ENCODE data around the gene KRT86. TPM values are rescaled to one million over a fixed set of nuclear protein-coding genes. Genes with fewer than 3 reads are reported as not detected.

Gene KRT86
- total RNA-seq, 1 experiment from 2014 or later: 2.7 TPM

DNA sequence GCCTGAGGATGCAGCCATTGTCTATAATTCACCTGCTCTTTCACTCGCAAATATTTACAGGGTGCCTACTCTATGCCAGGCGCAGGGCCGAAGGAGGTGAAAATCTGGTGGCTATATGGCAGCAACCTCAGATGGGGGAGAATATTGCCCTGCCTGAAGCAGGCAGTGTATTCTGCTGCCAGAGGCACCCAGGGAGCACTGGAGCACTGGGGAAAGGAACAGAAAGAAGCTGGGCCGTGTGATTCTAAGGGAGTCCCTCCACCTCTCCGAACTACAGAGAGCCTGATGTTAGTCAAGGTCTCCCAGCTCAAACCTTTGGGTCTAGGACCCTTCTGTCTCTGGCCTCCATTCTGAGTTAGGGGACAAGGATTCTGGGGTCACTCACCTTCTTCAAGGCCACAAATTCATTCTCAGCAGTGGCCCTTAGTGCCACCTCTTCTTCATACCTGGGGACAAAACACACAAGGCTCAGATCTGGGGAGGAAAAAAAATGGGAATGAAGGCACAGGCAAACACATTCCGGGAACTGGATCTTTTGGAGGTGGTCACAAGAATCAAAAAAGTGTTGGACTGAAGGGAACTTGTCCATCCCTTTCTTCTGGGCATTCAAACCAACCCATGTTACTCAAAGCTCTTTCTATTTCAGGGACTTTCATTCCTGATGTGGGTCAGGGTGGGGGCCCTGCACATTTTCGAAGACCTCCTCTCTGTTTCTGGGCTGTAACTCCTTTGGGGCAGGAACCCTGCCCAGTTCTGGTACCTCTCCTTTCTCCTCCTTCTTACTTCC lies 19.3 kb upstream of the KRT86 start:
- H4K20me1 ChIP-seq (ENCODE audit: insufficient read depth): peaks cover 4% of the 10 kb centered on the region; the same call in 1 of the 2 replicates
- DNase-seq: peak in 1 of 2 experiments; percentile 28
- H3K9me3 ChIP-seq (ENCODE audit: insufficient read depth, low read depth): no peaks in the 10 kb centered on the region
- 0 out of 2 replicates have a peak overlapping the region, but pooled peaks have one; percentile 24 for H3K27ac ChIP-seq
- peaks cover 53% of the 10 kb centered on the region for H3F3A ChIP-seq (ENCODE audit: insufficient read depth, low read depth)
- H2AFZ ChIP-seq: no peak overlapping the region
- no peaks in the 10 kb centered on the region for H3K27me3 ChIP-seq (ENCODE audit: insufficient read depth, low read depth)
- CTCF ChIA-PET: interaction anchor here (0.6 to 1.4 kb wide), 4 partner anchors 14 to 627 kb away, joined by 3 to 14 read pairs (median 4); no protein-coding TSS in a partner anchor
- 0 out of 2 replicates have a peak, but pooled peaks cover 8% of the 10 kb centered on the region for H3K4me1 ChIP-seq (replicated peaks; ENCODE audit: insufficient read depth)
- no peaks in the 10 kb centered on the region for H3K36me3 ChIP-seq (ENCODE audit: low read depth)
- POLR2A ChIA-PET (ENCODE audit: unreplicated experiment): interaction anchor here (1.0 kb wide), 1 partner anchor 23 kb away, joined by 18 read pairs; no protein-coding TSS in a partner anchor
- no peaks in the 10 kb centered on the region for H3K79me2 ChIP-seq (ENCODE audit: low read depth)
- TF ChIP-seq, protein P1, sequence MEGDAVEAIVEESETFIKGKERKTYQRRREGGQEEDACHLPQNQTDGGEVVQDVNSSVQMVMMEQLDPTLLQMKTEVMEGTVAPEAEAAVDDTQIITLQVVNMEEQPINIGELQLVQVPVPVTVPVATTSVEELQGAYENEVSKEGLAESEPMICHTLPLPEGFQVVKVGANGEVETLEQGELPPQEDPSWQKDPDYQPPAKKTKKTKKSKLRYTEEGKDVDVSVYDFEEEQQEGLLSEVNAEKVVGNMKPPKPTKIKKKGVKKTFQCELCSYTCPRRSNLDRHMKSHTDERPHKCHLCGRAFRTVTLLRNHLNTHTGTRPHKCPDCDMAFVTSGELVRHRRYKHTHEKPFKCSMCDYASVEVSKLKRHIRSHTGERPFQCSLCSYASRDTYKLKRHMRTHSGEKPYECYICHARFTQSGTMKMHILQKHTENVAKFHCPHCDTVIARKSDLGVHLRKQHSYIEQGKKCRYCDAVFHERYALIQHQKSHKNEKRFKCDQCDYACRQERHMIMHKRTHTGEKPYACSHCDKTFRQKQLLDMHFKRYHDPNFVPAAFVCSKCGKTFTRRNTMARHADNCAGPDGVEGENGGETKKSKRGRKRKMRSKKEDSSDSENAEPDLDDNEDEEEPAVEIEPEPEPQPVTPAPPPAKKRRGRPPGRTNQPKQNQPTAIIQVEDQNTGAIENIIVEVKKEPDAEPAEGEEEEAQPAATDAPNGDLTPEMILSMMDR (conservative IDR thresholded peaks at IDR 0.05): no peak
- intact Hi-C loops (cut with micrococcal nuclease; ENCODE audit: unreplicated experiment): loop anchor here (1.0 kb wide), 1 partner anchor 72 kb away; no protein-coding TSS in a partner anchor
- BruUV-seq (replicated peaks): no TSS peak
- no peak overlapping the region for H3K4me3 ChIP-seq
- no peaks in the 10 kb centered on the region for H3K9me2 ChIP-seq (ENCODE audit: insufficient read depth)
- H3K4me2 ChIP-seq: no peak overlapping the region

GRCh38 chr12:52255926-52256583 lies 18.4 kb upstream of the KRT86 start:
- H3K27me3 ChIP-seq (ENCODE audit: insufficient read depth, low read depth): no peaks in the 10 kb centered on the region
- H3F3A ChIP-seq (ENCODE audit: insufficient read depth, low read depth): peaks cover 44% of the 10 kb centered on the region
- H2AFZ ChIP-seq: no peak overlapping the region
- no peak overlapping the region for H3K4me2 ChIP-seq
- ChIA-PET POLR2A (ENCODE audit: unreplicated experiment) (interaction anchor here (0.6 kb wide), 2 partner anchors 21 to 432 kb away, joined by 3 to 8 read pairs; no protein-coding TSS in a partner anchor), CTCF (interaction anchor here (1.1 to 1.4 kb wide), 2 partner anchors 54 to 63 kb away, joined by 3 to 6 read pairs; no protein-coding TSS in a partner anchor)
- peaks cover 4% of the 10 kb centered on the region; the same call in 1 of the 2 replicates for H4K20me1 ChIP-seq (ENCODE audit: insufficient read depth)
- intact Hi-C loops (cut with micrococcal nuclease; ENCODE audit: unreplicated experiment): no loop called here
- H3K9me3 ChIP-seq (ENCODE audit: insufficient read depth, low read depth): no peaks in the 10 kb centered on the region
- no peak overlapping the region for H3K27ac ChIP-seq
- H3K9me2 ChIP-seq (ENCODE audit: insufficient read depth): no peaks in the 10 kb centered on the region
- no peaks in the 10 kb centered on the region for H3K36me3 ChIP-seq (ENCODE audit: low read depth)
- BruUV-seq (replicated peaks): no TSS peak
- DNase-seq: peak in 1 of 2 experiments; percentile 29
- no peaks in the 10 kb centered on the region for H3K79me2 ChIP-seq (ENCODE audit: low read depth)
- no peak overlapping the region for H3K4me3 ChIP-seq
- no peak for TF ChIP-seq EZH2 (IDR thresholded peaks at IDR 0.05; ENCODE audit: low read depth)
- TF ChIP-seq, protein P1 (conservative IDR thresholded peaks at IDR 0.05): no peak
- 0 out of 2 replicates have a peak, but pooled peaks cover 13% of the 10 kb centered on the region for H3K4me1 ChIP-seq (replicated peaks; ENCODE audit: insufficient read depth)

- Histone ChIP-seq H3F3A (ENCODE audit: insufficient read depth, low read depth) (peaks cover 39% of the 10 kb centered on the region), H4K20me1 (ENCODE audit: insufficient read depth) (peaks cover 4% of the 10 kb centered on the region; the same call in 1 of the 2 replicates), H3K36me3 (ENCODE audit: low read depth) (no peaks in the 10 kb centered on the region), H3K4me3 (no peak overlapping the region), H3K27ac (no peak overlapping the region), H3K4me1 (replicated peaks; ENCODE audit: insufficient read depth) (0 out of 2 replicates have a peak, but pooled peaks cover 13% of the 10 kb centered on the region), H3K9me2 (ENCODE audit: insufficient read depth) (no peaks in the 10 kb centered on the region), H2AFZ (no peak overlapping the region), H3K79me2 (ENCODE audit: low read depth) (no peaks in the 10 kb centered on the region), H3K9me3 (ENCODE audit: insufficient read depth, low read depth) (no peaks in the 10 kb centered on the region), H3K4me2 (no peak overlapping the region), H3K27me3 (ENCODE audit: insufficient read depth, low read depth) (no peaks in the 10 kb centered on the region)
- CTCF ChIA-PET: interaction anchor here (1.1 kb wide), 1 partner anchor 53 kb away, joined by 3 read pairs; no protein-coding TSS in a partner anchor
- intact Hi-C loops (cut with micrococcal nuclease; ENCODE audit: unreplicated experiment): no loop called here
- TF ChIP-seq, protein P1 (conservative IDR thresholded peaks at IDR 0.05): no peak
- no peak for TF ChIP-seq EZH2 (IDR thresholded peaks at IDR 0.05; ENCODE audit: low read depth)
- BruUV-seq (replicated peaks): no TSS peak
- POLR2A ChIA-PET (ENCODE audit: unreplicated experiment): interaction anchor here (0.6 to 0.7 kb wide), 3 partner anchors 12 to 431 kb away, joined by 3 to 8 read pairs (median 4); no protein-coding TSS in a partner anchor
- no peak for DNase-seq
These were observed 17.9 kb upstream of the KRT86 start for GRCh38 chr12:52256584-52256935.

Measured in PC-9 (cell line).